DLD1 (cell line): Measurements from ENCODE around the gene IP6K3.

Source experiments
- in situ Hi-C: cut with HindIII; loops from 2 replicates; pipeline ENCODE4 v1.10.0; 2017; ENCODE audit warnings: low sequenced_read_pairs

IP6K3 gene, protein sequence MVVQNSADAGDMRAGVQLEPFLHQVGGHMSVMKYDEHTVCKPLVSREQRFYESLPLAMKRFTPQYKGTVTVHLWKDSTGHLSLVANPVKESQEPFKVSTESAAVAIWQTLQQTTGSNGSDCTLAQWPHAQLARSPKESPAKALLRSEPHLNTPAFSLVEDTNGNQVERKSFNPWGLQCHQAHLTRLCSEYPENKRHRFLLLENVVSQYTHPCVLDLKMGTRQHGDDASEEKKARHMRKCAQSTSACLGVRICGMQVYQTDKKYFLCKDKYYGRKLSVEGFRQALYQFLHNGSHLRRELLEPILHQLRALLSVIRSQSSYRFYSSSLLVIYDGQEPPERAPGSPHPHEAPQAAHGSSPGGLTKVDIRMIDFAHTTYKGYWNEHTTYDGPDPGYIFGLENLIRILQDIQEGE

DNA sequence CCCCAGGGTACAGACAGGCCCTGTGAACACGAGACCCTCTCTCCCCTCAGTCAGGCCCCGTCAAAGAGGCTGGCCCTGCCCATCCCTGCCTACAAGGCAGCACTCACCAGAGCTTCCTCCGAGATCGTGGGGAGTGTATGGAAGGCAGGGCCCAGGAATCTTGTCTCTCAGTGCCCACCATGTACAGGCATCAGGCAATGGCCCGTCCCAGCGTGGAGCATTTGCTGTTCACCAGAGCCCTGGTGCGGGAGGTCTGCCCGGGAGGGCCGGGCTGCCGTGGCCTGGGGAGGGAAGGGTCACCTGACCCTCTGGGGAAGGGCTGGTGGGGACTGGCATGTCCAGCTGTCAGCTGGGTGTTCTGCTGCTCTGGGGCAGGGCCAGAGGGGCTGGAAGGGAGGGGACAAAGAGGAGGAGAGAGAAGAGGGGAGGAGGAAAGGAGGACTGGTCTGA is at the start of gene IP6K3:
Gene IP6K3, minus strand, starts transcription at position 255 of the 450 bp plus-strand sequence. CDS start 11,429 bp downstream, outside the sequence.
- in situ Hi-C loops = no loop called here

GRCh38 chr6:33794910-33795623 is 48.4 kb upstream of the IP6K3 start:
- in situ Hi-C loops = no loop called here

DNA sequence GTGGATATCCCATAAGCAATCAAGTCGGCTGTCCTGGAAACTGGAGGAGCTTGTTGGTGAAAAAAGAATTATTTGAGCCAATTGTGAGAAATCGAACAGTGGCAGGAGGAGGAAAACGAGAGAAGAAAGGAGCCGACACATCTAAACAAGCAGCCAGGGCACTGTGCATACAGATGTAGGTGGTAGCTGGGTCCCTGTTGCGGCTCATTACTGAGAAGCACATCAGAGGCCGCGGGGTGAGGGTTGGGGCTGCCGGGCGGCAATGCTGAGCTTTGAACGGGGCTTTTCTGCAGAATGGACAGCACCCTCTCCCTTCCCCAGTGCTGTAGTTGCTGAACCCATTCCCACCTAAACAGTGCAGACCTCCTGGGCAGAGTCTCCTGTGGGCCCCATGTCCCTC is 46.3 kb upstream of the IP6K3 start:
- in situ Hi-C loops = no loop called here

DNA sequence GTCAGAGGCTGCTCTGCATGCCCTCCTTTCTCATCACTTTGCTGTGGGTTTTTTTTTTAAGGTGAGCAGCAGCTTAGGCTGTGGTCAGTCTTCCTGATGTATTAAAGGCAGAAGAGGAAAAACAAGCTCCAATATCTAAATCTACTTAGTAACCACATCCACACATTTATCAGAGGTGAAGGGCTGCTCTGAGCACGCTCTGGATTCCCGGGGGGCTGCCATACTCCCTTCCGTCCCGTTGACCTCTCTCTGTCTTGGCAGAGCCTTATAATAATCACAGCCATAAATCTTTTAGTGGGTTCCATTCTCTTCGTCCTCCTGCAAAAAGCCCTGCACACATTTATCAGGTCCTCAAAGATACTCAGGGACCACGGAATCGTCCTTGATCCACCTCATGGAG is 44.9 kb upstream of the IP6K3 start:
- in situ Hi-C loops = no loop called here

- in situ Hi-C loops = no loop called here
Measured at GRCh38 chr6:33790910-33791309, 44.2 kb upstream of the IP6K3 start.

GRCh38 chr6:33790379-33790778 is 43.7 kb upstream of the IP6K3 start:
- in situ Hi-C loops = no loop called here

DNA sequence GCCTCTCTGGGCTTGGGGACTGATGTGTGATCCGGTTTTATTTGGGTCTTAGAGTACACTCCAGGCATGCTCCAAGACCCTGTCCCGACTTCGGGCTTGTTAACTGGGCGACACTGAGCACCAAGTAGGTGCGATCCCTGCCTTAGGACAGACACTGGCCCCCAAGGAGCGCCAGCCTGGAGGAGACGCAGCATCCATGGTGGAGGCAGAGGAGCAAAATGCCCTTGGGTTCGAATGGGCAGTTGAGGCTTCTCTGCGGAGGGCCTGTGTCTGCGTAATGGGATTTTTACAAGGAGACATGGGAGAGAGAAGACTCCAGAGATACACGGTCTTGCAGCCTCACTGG is 42.8 kb upstream of the IP6K3 start:
- in situ Hi-C loops = no loop called here

DNA sequence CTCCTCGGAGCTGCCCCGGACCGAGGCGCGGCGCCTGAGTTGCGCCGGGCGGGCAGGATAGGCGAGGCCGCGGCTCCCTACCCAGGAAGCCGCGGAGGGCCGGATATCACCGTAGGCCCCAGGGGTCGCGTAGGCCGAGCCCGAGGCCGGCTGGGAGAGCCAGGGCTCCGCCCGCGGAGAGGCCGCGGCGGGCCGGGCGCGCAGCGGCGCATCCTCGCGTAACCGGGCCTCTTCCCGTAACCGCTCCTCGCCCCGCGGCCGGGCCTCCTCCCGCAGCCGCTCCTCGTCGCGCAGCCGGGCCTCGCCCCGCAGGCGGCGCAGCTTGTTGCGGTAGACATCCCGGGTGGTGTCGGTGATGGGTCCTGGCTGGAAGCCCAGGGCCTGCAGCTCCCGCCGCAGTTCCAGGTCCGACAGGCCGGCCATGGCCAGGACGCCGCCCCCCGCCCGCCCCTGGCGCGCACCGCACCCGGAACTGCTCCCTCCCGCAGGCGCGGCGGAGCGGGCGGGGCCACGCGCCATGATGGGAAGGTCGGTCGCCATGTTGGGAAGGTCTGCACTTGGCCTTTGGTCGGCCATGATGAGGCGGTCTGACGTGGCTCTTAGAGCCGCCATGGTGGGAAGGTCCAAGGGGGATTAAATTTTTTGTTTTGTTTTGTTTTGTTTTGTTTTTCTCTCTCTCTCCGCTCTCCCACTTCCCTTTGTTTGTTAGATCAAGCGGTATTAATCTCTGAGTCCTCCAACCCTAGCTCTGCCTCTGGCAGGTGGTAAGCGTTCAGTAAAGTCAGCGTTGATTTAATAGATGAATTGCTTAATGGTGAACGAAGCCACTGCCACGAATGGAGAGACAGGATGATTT is 42.2 kb upstream of the IP6K3 start, which contains the start of gene LEMD2:
Gene LEMD2, minus strand, starts transcription at position 437 of the 856 bp plus-strand sequence. Its CDS starts 14 bp downstream, at position 423.
- in situ Hi-C loops = no loop called here

DNA sequence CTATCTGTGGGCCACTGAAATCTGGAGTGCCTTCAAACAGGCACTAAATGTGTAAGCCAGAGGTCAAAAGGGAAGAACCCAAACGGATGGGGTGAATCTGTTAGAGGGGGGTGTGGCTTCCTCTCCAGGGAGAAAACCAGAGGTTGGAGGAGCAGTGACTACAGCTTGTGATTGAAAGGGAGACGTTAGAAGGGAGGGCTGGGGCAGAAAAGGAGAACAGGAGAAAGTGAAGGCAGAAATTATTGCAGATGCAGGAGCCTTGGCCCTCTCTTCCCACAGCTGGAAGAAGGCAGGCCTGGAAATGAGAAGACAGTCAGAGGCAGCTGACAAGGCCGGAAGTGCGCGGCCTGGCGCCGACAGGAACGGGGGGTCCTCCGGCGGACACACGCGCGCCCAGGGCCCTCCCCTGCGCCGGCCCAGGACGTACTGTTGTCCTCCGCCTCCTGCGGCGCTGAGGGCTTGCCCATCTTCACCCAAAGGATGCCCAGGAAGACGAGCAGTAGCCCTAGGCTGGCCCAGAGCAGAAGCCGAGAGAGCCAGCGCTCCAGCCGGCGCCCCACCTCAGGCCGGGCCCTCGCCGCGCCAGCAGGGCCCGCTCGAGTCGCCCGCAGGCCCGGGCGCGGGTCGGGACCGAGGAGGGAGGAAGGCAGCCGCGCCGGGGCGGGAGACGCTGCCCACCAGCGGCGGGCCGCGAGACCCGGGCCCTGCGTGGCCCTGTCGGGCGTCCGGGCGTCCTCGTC is 41.4 kb upstream of the IP6K3 start:
- in situ Hi-C loops = no loop called here

DNA sequence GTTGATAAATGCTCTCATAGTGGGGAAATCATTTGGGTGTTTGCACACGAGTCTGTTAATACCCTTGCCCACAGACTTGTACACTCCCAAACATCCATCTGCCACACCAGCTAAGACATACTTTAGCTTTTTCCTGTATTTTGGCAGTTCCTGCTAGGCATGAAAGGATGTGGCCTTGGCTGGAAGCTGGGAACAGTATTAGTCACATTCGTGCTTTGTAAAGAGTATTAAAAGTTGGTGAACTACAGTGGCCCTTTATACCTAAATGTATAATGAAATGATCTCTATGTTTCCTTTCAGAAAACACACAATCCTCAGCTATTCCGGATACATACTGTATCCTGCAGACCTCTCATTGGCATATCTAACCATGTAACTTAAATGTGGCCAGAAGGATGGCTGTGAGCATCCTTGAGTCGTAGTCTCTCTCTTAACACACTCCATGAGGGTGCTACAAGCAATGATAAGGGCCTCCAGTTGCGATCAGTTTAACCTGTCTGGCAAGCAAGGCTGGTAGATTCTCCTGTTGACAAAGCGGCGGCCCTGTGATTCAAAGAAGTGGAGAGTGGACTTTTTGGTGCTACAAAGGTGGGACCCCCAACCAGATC is 40.7 kb upstream of the IP6K3 start:
- in situ Hi-C loops = no loop called here

GRCh38 chr6:33786736-33787135 is 40.0 kb upstream of the IP6K3 start:
- in situ Hi-C loops = no loop called here

GRCh38 chr6:33785778-33786177 is 39.1 kb upstream of the IP6K3 start:
- in situ Hi-C loops = no loop called here

DNA sequence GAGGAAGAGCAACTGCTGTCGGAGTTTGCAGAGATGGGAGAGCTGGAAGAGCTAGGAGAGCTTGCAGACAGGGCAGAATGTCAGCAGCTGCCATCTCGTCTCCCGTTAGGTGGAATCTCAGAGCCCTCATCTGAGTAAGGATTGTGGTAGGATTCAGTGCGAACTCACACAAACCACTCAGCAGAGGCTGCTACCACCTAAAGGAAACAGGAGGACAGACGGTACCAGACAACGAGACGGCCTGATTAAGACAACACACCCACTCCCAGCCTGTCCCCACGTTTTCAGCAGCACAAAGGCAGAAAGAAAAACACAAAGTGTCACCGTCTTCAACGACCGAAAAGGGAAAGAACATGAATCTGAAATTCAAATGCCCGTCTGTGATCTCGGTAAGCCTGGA is 38.1 kb upstream of the IP6K3 start:
- in situ Hi-C loops = no loop called here

DNA sequence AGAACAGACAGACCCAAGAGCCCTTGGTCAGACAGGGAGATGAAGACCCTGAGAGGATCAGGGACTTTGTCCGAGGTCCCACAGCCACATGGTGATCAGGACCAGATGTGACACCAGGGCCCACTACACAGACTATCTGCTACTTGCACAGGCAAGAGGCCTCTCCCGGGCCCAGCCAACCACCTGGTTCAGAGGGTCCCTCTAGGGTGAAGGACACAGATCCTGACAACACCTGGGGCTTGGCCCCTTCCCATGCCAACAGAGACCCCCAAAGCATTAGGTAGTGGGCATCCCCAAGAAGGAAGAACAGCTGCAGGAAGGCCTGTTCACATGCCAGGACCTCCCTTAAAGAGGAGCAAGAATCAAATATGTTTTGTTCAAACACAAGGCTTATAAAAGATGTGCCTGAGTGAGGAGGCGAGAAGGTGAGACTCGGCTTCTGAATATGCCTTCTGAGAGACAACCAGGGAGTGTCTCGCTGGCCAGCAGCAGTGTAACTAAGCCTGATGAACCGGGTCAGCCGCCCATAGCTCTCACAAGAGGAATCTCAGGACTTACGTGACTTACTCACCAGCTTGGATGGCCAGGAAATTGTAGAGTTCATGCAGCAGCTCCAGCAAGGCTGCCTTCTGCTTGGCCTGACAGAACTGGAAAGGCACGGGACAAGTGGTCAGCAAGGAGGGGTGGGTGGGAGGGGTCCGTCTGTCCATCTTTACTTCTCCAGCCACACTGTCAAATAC is 37.2 kb upstream of the IP6K3 start:
- in situ Hi-C loops = no loop called here

DNA sequence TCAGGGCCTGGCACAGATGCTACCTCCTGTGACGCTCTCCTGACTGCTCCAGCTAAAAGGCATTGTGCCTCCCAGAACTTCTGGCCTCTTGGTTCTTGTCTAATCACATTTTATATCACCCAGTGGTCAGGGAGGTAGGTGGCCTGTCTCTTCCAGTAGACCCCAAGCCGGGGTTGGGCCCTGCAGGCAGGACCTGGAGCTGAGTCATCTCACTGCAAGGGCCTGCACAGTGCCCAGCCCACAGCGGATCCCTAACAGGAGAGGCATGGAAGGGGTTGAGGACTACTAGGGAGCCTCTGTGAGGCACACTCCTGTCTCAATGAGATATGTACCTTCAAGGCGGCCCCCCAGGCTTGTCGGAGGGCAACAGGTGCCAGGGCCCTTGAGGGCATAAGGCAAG is 35.9 kb upstream of the IP6K3 start:
- in situ Hi-C loops = no loop called here

- in situ Hi-C loops = no loop called here
Measured at GRCh38 chr6:33781131-33781975, 34.6 kb upstream of the IP6K3 start.

GRCh38 chr6:33779895-33780294 is 33.2 kb upstream of the IP6K3 start:
- in situ Hi-C loops = no loop called here

DNA sequence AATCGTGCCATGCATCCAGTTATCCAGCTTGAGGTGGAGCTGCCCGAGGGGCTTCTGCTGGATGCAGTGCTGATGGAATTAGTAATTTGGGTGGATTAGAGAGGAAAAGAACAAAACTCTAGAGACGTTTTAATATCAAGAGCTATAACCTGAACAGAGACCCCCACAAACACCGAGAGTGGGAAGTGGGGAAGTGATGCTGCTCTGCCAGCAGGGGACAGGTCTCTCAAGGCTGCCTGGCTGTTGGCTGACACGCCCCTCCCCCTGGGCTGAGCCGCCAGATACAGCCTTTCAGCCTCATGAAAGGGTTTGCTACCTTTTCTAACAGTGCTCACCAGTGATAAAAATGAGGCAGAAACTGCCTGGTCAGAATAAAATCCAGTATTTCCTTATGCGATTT is 32.6 kb upstream of the IP6K3 start:
- in situ Hi-C loops = no loop called here
